Measurements from ENCODE around the gene ANKRD40CL.
"Not testable (repeated sequence)": the region's sequence is repeated elsewhere in the genome, so short reads cannot be mapped to it uniquely, and the experiment has no call there.

Gene ANKRD40CL

GRCh38 chr17:50767446-50767845, at the start of gene ANKRD40CL:
ANKRD40CL (minus strand) TSS chr17:50767518; CDS start chr17:50766913, 605 bp downstream.
- no peak for DNase-seq

GRCh38 chr17:50816271-50816670, 49.0 kb upstream of the ANKRD40CL start:
- no peak for DNase-seq

GRCh38 chr17:50815400-50815799, 48.1 kb upstream of the ANKRD40CL start:
- DNase-seq, result no peak

GRCh38 chr17:50813583-50813982, 46.3 kb upstream of the ANKRD40CL start:
- no peak for DNase-seq

GRCh38 chr17:50808888-50809287, 41.6 kb upstream of the ANKRD40CL start:
- no peak for DNase-seq

GRCh38 chr17:50808413-50808812, 41.1 kb upstream of the ANKRD40CL start:
- DNase-seq, result no peak

- no peak for DNase-seq
Observed at GRCh38 chr17:50807675-50808074, 40.4 kb upstream of the ANKRD40CL start.

- DNase-seq, result no peak
Observed at GRCh38 chr17:50807009-50807408, 39.7 kb upstream of the ANKRD40CL start.

GRCh38 chr17:50806141-50806643, 38.9 kb upstream of the ANKRD40CL start:
- DNase-seq, result no peak

GRCh38 chr17:50805486-50805885, 38.2 kb upstream of the ANKRD40CL start:
- no peak for DNase-seq

- DNase-seq, result not testable (repeated sequence)
Observed at GRCh38 chr17:50804749-50805475, 37.6 kb upstream of the ANKRD40CL start.

GRCh38 chr17:50803676-50804075, 36.4 kb upstream of the ANKRD40CL start:
- no peak for DNase-seq

GRCh38 chr17:50802609-50803571, 35.6 kb upstream of the ANKRD40CL start:
- no peak for DNase-seq

GRCh38 chr17:50800196-50800700, 32.9 kb upstream of the ANKRD40CL start:
- DNase-seq, result no peak

- no peak for DNase-seq
Observed at GRCh38 chr17:50799582-50799981, 32.3 kb upstream of the ANKRD40CL start.

GRCh38 chr17:50798424-50799288, 31.3 kb upstream of the ANKRD40CL start:
- DNase-seq, result no peak

GRCh38 chr17:50797135-50797810, 30.0 kb upstream of the ANKRD40CL start:
- no peak for DNase-seq

GRCh38 chr17:50794361-50794760, 27.0 kb upstream of the ANKRD40CL start:
- DNase-seq, result no peak

GRCh38 chr17:50793007-50793406, 25.7 kb upstream of the ANKRD40CL start:
- DNase-seq, result no peak

GRCh38 chr17:50792132-50792531, 24.8 kb upstream of the ANKRD40CL start:
- DNase-seq, result no peak

- DNase-seq, result no peak
Observed at GRCh38 chr17:50790618-50791017, 23.3 kb upstream of the ANKRD40CL start.

- DNase-seq, result no peak
Observed at GRCh38 chr17:50787106-50787505, 19.8 kb upstream of the ANKRD40CL start.
